NCI-H1092 (cell line): ENCODE data around the gene ADM5.

Experiments
- DNase-seq: peaks from one replicate; lab custom pipeline; 2025; lab: John Stamatoyannopoulos, UW

The ADM5 gene

DNA sequence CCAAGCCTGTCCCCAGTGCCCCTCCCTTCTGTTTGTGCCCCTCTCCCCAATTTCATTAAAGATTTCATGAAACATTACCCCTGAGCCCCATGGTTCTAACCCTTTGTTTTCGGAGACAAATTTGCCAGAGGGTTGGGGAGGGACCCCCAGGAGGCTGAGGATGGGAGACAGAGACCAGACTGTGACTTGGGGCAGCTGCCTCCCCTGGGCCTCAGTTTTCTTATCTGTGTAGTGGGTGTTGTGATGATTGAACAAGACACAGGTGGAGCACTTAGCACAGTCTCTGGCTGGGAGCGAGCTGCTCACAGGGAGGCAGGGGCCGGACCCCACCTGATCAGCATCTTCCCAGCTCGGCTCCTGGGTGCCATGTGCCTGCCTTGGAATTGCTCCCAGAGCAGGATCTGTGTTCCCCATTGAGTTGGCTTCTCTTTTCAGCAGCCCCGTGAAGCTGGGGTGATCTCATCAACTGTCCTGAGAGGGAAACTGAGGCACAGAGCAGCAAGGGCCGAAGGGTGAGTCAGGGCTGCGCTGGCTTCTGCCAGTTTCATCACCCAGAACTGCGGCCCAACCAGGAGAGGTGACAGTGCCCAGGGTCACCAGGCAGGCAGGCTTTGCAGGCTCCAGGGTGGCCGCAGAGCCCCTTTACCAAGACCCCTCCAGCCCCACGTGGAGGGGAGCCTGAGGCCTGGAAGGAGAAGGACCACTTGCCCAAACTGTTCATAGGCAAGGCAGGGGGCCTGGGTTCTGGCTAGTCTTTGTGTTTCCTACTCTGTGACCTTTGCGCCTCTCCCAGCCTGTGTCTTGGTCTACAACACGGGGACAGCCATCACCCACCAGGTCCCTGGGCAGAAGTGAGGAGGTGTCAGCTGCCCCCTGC lies 30.6 kb upstream of the ADM5 start:
- no peak for DNase-seq

DNA sequence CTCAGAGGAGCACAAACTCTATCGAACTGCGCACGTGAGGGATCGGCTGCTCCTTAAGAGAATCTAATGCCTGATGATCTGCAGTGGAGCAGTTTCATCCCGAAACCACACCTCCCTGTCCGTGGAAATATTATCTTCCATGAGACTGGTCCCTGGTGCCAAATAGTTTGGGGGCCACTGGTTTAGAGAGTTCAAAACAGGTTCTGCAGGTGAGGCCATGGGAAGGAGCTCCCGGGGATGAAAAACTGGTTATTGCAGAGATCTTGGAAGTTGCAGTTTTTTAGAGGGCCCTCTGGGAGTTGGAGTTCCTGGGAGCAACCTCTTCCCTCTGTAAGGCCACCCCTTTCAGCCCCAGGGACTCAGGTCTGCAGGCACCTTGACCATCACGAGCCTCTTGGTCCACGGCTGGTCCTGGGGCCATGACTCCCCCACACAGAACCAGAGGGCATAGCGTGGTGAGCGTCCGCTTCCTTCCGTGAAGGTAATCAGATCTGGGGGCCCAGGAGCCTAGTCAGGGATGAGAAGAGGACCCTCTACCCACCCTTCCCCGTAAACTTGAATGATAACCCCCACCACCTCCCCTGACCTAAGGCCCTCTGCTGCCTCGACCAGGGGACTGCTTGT lies 28.9 kb upstream of the ADM5 start:
- no peak for DNase-seq

DNA sequence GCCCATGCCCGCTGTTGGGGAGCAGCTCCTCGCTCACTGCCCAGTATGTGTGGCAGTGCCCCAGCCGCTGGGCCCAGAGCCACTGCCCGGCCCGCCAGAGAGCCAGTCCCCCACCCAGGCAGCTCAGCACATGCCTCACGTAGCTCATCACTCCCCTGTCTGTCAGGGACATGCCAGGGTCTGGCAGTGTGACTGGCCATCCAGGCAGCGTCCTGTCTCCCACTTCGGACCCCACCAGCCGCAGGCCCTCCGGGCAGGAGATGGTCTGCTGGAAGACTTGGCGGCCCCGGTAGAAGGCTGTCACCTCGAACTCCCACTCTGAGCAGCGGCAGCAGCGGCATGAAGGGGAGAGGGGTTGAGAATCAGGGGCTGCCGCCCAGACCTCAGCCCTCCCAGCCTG lies 27.4 kb upstream of the ADM5 start:
- no peak for DNase-seq

DNA sequence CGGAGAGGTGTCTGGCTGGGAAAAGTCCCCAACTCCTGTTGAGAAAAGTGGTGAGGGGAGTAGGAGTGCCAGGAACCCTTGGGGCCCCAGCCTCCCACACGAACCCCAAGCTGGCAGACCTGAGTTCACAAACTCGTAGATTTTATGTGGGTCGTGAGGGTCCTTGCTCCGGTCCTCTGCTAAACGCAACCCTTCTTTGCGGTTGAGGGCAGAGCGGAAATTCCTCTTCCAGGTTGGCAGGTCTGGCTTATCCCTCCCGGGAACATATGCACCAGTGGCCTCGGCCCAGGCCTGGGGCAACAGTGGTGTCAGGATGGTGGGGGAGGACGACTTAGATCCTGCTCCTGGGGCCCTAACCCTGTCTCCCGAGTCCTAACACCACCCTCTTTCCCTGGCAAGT lies 26.2 kb upstream of the ADM5 start:
- DNase-seq = no peak

DNA sequence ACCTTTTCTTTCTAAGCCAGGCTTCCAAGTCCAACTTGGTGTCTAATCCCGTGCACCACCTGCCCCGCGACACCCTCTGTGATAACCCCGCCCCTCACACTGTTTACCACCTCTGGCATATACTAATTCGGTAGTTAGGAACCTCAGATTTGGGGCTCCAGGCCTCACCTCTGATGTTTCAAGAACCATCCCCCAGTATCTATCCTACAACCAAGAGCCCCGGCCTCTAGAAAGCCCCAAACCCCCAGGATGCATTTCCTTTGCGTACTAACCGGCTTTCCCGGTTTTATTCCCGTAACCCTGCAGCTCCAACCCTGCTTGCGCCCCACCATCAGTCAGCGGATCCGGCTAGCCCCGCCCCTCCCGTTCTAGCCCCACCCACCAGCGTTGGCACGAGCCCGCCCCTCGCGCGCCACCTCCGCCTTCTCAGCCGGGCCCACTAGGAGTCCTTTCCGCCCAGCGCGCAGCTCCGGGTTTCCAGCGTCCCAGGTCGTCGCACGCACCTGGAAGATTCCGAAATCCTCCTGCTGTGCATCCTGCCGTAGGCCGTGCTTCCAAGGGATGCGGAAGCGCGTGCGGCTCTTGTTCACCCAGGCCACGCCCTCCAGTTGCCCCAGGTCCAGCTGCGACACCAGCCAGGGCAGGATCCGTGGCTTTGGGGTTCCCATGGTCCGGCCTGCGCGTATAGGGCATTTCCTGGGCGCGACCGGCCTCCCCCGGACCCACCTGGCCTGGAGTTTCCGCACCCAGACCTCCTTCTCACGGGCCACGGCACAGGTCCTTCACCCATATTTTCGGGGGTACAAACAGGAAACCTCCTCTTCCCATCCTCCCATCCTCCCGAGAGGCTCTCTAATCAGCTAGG lies 25.0 kb upstream of the ADM5 start:
- peak; percentile 34 for DNase-seq

DNA sequence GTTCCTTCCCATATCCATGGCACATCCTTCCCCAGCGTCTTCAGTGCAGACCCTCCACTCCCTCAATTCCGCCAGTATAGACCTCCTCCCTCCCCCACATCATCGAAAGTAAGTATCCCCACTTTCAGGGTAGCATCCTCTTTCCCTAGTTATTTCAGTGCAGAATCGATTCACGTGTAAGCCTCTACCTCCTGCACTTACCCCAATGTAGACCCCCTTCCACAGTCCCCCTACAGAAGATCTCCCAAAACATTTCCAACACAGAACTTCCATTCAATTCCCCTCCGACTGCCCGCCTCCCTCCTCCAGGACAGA lies 24.4 kb upstream of the ADM5 start:
- DNase-seq = no peak

DNA sequence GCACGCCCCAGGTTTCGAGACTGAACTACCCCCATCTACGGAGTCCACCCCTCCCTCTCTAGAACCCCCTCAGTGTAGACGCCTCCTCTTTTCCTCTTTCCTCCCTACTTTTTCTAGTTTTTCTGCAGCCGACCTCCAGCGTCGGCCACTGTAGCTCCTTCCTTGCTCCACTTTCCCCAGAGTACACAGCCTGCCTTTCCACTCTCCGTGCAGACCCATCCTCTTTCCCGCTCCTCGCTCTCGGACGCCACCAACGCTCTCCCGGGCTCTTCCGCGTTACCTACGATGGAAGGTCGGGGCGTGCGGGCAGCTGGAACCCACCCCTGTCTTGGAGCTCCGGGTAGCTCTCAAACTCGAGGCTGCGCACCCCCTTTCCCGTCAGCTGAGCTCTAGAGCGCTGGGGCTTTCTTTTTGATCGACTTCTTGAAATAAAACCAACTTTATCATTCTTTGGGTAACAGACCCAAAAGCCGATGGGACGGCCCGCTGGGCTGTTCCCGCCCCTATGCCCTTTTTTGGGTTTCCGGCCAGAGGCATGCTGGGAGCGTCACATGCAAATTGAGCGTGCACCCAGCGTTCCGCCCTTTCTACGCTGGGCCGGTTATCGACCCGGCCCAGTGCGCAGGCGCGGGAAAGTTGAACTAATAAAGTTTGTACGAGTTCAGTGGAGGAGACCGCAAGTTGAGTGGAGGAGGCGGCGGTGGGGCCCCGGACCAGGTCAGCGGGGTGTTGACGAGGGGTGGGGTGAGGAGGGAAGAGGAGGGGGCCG lies 23.9 kb upstream of the ADM5 start, which contains the start of the genes BCL2L12 and IRF3:
Gene BCL2L12 (plus strand): TSS at position 583 of the 769 bp plus-strand sequence. CDS start 760 bp downstream, outside the sequence.
Gene IRF3 (minus strand): TSS at position 507 of the 769 bp plus-strand sequence. CDS start 1,019 bp downstream, outside the sequence.
- DNase-seq = peak; percentile 61

DNA sequence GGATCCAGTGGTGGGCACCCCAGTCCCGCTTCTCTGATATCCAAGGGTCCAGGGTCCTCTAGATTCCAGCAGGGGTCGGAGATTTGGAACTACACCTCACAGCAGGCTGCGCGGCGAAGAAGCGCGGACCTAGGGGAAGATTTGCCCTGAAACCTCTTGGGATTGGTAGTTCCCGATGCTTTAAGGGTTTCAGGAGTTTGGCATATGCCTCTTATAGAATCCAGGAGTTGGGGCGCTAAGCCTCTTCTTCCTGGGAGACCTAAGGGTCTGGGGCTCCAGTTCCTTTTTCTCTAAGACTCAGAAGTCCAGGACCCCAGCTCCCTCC lies 23.3 kb upstream of the ADM5 start:
- no peak for DNase-seq

DNA sequence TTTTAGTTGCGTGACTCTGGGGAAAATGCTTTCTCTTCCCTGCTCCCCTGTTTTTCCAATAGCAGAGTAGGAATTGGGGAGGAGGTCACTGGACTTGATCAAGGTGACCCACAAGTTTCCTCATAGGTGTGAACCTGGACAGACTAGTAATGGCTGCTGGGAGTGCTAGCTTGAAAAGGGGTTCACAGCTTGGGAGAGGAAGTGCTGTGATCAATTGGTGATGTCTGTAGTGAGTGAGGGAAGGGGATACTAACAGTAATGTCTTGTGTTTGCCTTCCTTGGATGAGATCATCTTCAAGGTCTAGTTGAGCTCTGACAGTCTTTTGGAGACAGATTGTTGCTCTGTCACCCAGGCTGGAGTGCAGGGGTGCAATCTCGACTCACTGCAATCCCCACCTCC lies 21.9 kb upstream of the ADM5 start:
- DNase-seq = no peak

DNA sequence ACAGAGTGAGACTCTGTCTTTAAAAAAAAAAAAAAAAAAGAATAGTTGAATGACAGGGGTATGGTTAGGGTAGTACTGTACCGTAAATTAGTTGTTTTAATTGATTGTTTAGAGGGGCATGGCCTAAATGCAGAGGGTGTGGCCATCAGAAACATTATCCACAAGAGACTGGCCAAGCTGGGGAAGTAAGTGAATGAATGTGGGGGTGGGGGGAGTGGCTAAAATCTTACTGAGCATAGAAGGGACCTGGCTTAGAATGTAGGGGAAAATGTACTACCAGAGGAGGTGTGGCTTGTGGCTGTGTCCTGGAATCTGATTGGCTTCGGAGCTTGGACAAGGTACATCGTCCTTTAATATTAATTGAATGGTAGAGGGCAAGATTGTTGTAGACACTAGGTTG lies 19.9 kb upstream of the ADM5 start:
- no peak for DNase-seq

DNA sequence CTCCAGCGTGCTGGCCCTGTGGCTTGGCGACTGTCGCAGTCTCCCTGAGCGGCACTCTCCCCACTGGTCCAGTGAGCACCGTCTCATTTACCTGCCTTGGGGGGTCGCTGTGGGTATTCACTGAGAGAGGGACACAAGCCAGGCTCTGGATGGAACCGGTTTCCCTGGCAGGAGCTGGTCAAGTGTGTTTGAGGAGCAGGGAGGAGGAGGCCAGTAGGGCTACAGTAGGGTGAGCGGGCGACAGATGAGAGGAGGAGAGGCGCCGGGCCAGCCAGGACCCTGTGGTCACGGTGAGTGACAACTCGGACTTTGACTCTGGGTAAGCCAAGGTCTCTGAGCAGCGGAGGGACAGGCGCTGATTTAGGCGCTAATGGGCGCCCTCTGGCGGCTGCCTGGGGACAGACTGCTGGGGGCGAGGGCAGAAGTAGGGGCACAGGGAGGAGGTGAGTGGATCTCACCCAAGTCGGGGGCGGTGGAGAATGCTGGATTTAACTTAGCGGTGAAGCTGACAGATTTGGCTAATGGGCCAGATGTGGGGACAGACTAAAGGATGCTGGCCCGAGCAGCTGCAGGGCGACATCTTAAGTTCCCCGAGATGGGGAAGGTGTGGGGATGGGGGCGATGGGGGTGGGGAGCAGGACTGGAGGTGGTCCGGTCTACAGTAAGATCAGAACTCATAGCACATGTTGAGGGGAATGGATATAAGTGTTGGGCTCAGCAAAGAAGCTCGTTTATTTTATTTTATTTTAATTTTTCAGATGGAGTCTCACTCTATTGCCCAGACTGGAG lies 17.1 kb upstream of the ADM5 start:
- DNase-seq = peak; percentile 61

DNA sequence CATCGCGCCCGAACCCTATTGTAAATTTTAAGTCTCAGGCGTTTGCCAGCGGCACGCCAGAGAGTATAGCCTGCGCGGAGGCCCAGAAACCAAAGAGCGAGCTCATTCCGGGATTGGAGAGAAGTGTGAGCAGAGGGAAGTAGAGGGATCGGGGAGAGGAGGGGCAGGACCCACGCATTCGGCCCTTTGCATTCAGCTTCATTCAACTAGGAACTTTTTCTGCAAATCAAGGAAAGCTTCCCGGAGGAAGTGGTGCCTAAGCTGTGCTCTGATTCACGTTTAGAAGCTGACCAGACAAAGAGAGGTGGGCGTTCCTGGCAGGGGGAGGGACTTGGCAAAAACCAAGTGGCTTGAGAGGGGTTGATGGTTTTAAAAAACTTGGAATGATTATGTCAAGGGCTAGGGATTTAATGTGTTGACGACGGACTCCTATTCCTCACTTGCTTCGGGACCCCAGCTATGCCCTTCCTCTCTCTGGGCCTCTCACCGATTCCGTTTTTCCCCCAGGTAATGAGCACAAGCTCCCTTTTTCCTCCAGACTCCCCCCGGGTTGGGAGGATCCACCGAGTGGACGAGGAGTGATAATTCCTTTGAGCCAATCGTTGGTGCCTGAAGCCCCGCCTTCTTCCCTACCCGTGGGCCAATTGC lies 13.1 kb upstream of the ADM5 start:
- DNase-seq = peak; percentile 80

DNA sequence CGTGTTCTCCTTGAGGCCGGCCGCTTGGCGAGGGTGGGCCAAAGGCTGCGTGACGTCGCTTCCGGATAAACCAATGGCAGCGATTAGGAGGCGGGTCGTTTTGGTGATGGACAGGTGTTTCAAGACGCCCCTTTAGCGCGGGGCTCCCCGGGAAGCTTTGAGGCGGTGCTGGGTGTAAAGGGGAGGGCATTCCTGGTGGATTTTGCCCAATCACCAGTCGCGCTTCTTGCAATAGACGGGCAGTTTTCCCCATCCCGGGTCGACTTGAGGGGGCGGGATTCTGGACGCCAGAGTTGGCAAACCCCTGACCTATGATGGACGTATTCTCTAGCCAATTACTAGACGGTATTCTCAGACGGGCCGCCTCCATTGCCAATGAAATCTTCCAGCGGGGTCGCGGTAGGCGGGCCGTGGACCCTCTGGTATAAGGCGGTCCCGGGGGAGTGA lies 12.6 kb upstream of the ADM5 start:
- DNase-seq = peak; percentile 98

DNA sequence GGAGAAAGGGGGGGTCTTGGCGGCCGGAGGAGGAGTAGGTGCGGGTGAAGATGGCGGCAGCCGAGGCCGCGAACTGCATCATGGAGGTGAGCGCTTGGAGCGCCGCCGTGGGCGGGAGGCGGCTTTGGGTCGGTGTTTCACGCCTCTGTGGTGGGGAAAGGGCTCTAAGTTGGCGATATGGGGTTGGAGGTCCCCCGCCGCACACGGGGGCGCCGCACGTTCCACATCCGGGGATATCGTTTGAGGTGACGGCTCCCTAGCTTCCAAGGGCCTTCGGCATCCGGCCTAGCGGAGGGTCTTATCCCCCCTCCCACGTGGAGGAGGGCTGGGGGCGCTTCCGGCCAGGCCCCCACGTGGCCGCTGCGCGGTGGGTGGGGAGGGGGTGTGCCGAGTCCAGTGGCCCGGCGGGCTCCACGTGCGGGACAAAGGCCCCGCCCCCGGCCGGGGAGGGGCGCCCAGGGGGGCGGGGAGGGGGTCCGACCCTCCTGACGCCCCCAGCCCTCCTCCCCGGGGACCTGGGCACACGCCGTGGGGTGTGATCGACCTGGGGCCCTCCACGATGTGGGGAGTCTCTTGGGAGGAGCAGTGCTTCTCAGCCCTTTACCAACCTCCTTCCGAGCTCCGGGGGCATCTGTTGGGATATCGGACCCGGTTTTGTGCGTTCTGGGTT lies 12.0 kb upstream of the ADM5 start, which contains the start of gene PRMT1:
Gene PRMT1 (plus strand): TSS at position 41 of the 670 bp plus-strand sequence. CDS start 10 bp downstream, at position 51.
- DNase-seq = no peak

DNA sequence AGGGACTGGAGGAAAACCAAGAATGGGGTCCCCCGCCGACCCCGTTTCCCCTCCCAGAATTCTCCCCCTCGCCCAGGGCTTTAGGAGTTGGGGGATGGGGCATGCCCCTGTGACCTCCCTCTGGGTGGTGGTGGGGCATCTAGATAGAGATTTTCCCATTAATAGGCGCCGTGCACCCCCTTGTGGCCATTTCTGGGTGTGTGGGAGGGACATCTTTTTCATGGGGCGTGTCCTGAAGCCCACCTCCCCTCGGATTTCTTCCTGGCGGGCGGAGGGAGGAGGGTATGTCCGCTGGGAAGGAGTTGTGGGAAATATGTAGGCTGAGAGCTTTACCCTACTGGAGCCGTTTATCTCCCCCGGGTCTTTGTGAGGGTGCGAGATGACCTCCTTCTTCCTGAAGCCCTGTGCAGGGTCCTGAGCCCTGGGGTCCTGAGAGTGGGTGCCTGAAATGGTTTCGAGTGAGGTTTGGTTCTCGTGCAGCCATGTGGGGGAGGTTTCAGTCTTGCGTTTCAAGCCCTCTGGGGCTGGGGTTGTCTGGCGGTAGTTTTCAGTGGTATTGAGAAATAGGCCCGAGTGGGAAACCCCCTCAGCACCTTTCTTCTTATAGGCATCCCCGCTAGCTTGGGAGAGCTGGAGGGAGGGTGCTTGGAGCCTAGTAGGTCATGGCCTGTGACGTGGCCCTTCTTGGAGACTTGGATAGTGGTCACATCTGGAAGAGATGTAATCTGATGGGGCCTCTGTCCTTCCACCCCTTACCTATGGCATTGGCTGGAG lies 11.3 kb upstream of the ADM5 start:
- peak; percentile 56 for DNase-seq

DNA sequence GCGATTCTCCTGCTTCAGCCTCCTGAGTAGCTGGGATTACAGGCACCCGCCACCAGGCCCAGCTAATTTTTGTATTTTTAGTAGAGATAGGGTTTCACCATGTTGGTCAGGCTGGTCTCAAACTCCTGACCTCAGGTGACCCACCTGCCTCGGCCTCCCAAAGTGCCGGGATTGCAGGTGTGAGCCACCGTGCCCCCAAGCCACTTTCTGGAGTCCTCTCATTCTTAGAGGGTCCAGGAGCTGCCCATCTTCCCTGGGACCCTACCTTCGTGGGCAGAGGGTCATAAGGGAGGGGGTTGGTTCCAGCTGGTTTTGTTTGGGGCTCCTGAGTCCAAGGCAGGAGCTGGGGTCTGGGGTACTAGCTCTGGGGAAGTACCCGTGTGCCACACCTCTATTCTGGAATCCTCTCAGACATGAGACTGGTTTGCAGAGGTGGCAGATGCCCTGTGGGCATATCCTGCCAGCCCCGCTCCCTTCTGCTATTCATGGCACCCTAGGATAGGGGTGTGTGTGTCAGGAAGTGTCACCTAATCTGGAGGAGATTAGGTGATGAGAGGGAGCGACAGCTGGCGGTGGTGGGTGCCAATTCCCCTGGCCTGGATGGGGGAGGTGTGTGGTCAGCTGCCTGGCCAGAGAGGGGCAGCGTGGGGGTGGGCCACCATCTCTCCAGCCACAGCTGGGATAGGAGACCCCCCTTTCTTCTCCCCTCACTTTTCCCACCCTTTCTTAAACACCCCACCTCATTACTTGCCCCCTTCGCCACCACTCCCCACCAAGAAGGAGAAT lies 10.2 kb upstream of the ADM5 start:
- no peak for DNase-seq

DNA sequence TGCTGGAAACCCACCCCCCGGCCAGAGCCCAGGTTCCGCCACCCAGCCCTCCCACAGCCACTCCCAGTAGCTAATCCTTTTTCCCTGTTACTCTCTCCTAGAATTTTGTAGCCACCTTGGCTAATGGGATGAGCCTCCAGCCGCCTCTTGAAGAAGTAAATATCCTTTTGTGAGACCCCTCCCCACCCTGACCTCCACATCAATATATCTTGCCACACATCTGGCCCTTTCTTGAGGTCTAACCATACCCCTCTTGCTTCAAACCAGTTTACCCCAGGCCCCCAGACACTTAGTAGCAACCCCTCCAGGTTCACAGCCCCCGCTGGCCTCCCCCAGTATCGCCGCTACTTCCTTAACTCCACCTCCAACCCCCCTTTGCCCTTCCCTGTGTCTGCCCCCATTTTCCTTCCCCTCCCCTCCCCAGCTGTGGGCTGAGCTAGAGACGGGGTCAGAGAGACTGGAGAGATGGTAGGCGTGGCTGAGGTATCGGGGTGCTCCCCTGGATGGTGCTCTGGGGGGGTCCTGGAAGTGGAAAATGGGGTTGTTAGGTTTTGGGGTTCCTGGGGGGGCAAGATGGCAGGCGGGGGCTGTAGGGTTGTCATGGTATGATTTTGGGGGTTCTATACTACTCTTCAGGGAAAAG lies 9.5 kb upstream of the ADM5 start:
- DNase-seq = no peak
